Measurements from ENCODE around the gene EPHA2.

The EPHA2 gene

GRCh38 chr1:16155537-16156410 is at the start of gene EPHA2:
Gene EPHA2 (minus strand): TSS chr1:16156069. CDS start chr1:16155932, 137 bp downstream.
- TF ChIP-seq, protein P1, sequence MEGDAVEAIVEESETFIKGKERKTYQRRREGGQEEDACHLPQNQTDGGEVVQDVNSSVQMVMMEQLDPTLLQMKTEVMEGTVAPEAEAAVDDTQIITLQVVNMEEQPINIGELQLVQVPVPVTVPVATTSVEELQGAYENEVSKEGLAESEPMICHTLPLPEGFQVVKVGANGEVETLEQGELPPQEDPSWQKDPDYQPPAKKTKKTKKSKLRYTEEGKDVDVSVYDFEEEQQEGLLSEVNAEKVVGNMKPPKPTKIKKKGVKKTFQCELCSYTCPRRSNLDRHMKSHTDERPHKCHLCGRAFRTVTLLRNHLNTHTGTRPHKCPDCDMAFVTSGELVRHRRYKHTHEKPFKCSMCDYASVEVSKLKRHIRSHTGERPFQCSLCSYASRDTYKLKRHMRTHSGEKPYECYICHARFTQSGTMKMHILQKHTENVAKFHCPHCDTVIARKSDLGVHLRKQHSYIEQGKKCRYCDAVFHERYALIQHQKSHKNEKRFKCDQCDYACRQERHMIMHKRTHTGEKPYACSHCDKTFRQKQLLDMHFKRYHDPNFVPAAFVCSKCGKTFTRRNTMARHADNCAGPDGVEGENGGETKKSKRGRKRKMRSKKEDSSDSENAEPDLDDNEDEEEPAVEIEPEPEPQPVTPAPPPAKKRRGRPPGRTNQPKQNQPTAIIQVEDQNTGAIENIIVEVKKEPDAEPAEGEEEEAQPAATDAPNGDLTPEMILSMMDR (IDR thresholded peaks at IDR 0.05; ENCODE audit: low read depth, low read length), result no peak
- DNase-seq (ENCODE audit: extremely low read depth, low read depth), result no peak

GRCh38 chr1:16205334-16205671 is 49.4 kb upstream of the EPHA2 start:
- TF ChIP-seq, protein P1 (IDR thresholded peaks at IDR 0.05; ENCODE audit: low read depth, low read length), result no peak
- no peak for DNase-seq (ENCODE audit: extremely low read depth, low read depth)

DNA sequence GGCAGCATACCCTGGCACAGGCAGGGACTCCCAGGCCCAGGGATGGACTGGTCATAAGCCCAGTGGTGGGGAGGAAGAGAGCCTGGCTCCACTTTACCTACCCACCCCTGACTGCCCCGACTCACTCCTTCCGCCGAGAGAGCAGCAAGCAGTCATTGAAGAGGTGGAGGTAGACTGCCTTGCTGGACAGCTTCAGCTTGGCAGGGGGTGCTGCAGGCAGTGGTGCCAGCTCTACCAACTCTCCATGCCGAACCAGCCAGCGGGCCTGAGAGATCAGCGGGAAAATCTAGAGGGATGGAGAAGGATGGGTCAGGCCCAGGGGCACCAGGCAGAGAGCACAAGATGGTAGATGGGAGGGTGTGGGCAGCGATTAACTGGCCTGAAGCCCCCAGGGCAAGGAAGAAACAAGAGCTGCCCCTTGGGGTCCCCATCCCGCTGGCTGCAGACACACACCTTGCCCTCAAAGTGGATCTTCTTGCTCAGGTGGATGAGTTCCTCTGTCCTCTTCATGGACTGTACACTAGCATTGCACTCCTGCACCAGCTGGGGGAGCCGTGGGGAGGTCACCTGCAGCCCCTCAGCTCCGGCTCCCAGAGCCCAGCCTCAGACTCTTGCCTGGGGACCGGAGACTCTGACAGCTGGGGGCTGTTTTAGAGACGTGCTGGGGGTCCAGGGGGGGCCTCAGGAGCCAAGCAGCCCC is 48.9 kb upstream of the EPHA2 start:
- no peak for DNase-seq (ENCODE audit: extremely low read depth, low read depth)
- TF ChIP-seq, protein P1 (IDR thresholded peaks at IDR 0.05; ENCODE audit: low read depth, low read length), result peak; percentile 23

- no peak for DNase-seq (ENCODE audit: extremely low read depth, low read depth)
- TF ChIP-seq, protein P1 (IDR thresholded peaks at IDR 0.05; ENCODE audit: low read depth, low read length), result no peak
Observed at GRCh38 chr1:16204216-16204615, 48.3 kb upstream of the EPHA2 start.

DNA sequence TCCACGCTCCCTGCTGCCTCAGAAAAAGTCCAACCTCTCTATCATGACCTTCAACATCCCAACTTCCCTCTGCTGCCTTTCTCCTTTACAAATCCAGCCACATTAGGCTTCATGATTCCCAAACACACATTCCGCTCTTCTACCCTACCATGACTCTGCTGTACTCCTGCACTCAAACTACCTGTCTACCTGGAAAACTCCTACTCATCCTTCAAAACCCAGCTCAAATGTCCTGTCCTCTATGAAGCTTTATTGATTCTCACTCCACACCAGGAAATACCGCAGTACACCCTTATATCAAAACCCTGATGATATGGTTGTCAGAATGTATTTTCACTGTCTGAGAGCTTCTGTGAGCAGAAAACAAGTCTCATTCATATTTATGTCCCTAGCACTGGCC is 47.7 kb upstream of the EPHA2 start:
- TF ChIP-seq, protein P1 (IDR thresholded peaks at IDR 0.05; ENCODE audit: low read depth, low read length), result no peak
- no peak for DNase-seq (ENCODE audit: extremely low read depth, low read depth)

GRCh38 chr1:16202281-16203210 is 46.7 kb upstream of the EPHA2 start:
- DNase-seq (ENCODE audit: extremely low read depth, low read depth), result no peak
- TF ChIP-seq, protein P1 (IDR thresholded peaks at IDR 0.05; ENCODE audit: low read depth, low read length), result no peak
